NCI-H1930 (cell line): Measurements from ENCODE around the gene SCAND1.
"Not testable (repeated sequence)": the region's sequence is repeated elsewhere in the genome, so short reads cannot be mapped to it uniquely, and the experiment has no call there.

ENCODE experiments used
- DNase-seq, 2 experiments: peaks; one replicate each; lab custom pipeline; 2025; lab: John Stamatoyannopoulos, UW

The SCAND1 gene

GRCh38 chr20:35954200-35954906 lies at the start of gene SCAND1:
Gene SCAND1, minus strand, starts transcription at chr20:35954502. Its CDS starts 218 bp downstream, at chr20:35954284.
- DNase-seq, result peak; percentile 98 to 100

GRCh38 chr20:36004045-36004444 lies 49.7 kb upstream of the SCAND1 start:
- no peak for DNase-seq

GRCh38 chr20:36002855-36003254 lies 48.6 kb upstream of the SCAND1 start:
- DNase-seq, result no peak

GRCh38 chr20:36001331-36001730 lies 47.0 kb upstream of the SCAND1 start:
- DNase-seq, result not testable (repeated sequence)

DNA sequence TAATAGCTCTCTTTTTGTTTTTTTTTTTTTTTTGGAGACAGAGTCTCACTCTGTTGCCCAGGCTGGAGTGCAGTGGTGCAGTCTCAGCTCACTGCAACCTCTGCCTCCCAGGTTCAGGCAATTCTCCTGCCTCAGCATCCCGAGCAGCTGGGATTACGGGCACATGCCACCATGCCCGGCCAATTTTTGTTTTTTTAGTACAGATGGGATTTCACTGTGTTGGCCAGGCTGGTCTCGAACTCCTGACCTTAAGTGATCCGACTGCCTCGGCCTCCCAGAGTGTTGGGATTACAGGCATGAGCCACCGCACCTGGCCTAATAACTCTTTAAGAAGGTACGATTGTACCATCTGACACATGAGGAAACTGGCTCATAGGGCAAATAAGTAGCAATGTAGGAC lies 42.2 kb upstream of the SCAND1 start:
- DNase-seq, result not testable (repeated sequence)

- peak; percentile 72 to 85 for DNase-seq
These were observed 40.7 kb upstream of the SCAND1 start for GRCh38 chr20:35994994-35995453.

DNA sequence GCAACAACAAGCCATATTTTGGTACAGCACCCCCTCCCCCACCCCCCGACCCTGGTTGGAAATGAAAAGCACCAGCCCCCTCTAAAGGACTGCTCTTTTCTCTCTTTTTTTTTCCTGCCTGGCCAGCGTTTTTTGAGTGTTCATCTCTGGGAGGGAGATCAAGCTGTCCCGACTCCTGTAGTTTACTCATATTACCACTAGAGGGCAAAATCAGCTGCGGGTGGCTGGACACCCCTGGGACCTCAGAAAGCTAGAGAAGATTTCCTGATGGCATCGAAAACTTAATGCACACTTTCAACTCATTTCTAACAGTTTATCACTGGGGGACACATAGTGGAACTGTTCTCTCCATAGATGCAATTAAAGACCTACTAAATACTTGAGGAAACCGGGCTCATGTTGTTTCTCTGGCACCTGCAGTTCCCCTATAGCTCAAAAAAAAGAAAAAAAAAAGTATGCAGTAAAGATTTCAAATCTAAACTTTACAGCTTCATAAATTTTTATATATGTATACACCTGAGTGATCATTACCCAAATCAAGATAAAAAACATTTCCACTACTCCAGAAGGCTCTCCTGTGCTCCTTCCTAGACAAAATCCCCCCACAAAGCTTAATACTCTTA lies 38.5 kb upstream of the SCAND1 start:
- DNase-seq, result peak; percentile 50 to 75

DNA sequence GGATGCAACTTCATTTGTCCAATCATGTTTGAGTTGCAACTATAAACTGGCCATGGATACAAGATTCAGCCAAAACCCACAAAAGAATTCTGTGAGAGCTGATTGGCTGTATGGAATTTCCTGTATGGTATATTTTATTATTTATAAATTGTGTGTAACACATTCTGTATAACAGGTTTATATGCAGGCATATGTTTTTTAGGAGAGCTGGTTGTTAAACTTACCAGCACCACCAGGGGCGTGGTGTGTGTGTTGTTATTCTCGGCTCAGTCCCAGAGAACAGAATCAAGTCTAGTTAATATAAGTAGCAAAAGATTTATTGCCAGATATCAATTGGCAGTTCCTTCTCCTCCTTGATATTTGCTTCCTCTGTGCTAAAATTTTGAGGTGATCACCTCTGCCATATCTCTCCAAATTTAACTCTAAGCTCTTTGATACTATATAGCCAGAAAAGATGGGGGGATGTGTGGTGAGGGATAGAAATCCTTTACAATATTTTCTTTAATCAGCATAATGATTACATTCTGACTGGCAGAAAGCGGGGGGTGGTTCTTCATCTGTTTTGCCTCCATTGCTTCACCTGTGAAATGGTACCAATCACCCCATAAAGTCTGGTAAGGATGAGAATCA lies 37.0 kb upstream of the SCAND1 start:
- no peak for DNase-seq

DNA sequence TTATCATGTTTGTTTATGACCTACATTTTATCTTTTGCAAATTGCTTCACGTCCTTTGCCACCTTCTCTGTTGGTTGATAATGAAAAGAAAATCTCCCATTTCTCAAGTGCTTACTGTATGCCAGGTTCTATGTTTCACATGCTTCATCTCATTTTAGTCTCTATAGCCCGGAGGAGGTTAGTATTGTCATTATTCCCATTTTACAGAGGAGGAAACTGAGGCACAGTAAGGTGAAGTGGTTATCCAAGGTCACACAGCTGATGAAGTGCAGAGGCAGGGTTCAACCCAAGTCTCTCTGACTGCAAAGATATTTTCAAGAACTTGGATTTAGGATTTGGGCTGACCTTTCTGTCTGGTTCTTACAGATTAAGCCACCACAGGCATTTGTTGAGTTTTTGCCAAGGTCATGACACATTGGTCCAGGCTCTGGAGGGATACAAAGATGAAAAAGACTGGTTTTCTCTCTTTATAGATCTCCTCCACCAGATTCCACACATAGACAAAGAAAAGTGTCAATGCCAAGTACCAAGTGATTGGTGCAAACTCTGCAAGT lies 34.7 kb upstream of the SCAND1 start:
- DNase-seq, result no peak

- no peak for DNase-seq
These were observed 31.5 kb upstream of the SCAND1 start for GRCh38 chr20:35985806-35986205.

DNA sequence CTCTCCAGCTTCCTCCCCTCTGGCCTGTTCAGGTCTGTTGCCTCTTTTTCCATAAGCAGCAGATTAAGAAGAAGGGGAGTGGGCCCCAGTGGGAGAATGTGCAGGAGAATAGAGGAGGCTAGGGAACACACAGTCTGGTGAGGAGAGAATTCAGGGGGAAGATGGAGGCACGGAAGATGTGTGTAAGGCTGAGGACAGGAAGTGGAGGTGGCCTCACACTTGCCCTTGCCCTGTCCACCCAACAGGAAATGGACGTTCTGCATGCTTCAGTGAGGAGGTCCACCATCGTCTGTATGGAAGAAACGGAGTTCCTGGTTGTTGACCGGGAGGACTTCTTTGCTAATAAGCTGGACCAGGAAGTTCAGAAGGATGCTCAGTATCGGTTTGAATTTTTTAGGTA lies 30.1 kb upstream of the SCAND1 start:
- no peak for DNase-seq

- no peak for DNase-seq
These were observed 27.7 kb upstream of the SCAND1 start for GRCh38 chr20:35981969-35982368.

GRCh38 chr20:35979544-35979943 lies 25.2 kb upstream of the SCAND1 start:
- no peak for DNase-seq

GRCh38 chr20:35978041-35978513 lies 23.8 kb upstream of the SCAND1 start:
- no peak for DNase-seq

DNA sequence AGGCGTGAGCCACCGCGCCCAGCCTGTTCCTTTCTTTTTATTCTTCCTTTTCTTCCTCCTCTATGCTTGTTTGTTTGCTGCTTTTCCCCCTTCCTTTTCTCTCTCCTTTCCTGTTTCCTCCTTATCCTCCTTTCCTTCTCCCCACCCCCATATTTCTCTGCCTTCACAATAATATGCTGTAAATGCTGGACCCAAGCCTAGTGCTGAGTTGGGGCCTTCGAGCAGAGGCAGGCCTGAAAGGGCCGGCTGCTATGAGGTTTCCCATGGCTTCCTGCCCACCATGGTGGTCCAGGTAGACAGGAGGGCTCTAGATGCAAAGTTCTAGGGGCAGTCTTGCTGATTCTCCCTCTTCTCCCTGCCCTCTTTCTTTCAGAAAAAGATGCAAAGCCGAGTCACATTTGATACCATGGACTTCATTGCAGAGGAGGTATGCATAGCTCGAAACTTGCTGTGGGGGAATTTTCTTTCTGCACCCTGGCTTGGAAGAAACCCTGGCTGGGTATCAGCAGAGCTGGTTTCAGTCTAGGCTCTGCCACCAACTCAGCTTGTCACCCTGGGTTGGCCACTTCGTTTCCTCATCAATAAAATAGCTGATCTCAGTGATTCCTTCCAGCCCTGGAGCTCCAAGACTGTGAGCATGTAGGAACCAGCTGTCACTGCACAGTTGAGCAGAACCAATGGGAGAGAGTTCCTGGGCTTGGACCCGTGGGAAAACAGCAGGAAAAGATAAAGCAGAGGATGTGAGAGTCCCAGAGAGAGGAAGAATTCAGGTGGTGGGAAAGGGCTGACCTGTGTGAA lies 21.5 kb upstream of the SCAND1 start:
- DNase-seq, result no peak

DNA sequence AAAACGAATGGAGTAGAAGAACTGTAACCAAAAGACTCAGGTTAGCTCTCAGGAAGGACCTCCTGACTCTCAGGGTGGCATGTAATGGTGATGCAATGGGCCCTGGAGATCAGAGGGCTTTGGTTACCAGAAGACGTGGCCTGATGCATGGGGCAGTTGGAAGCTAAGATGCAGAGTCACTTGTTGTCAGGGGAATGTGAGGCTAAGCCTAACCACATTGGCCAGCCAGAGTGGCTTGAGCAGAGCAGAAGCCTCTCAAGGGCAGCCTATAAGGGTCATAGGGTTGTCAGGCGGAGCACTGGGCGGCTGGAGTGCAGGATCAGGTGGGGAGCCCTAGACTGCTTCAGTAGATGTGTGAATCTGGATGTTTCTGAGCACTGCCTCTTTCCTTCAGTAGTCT lies 20.0 kb upstream of the SCAND1 start:
- no peak for DNase-seq

GRCh38 chr20:35972462-35972861 lies 18.2 kb upstream of the SCAND1 start:
- DNase-seq, result no peak

DNA sequence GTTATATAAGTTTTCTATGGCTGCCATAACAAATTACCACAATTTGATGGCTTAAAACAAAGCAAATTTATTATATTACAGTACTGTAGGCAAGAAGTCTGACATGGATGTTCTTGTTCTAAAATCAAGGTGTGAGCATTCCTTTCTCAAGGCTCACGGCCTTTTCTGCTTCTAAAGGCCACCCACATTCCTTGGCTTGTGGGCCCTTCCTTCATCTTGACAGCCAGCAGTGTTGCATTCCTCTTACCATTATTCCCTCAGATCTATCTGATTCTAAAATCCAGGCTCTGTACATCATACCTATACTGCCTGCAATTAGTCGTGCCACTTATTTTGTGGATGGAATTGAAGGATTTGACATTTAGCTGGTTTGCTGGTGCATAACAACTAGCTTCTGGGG lies 17.7 kb upstream of the SCAND1 start:
- DNase-seq, result no peak

GRCh38 chr20:35968930-35969329 lies 14.6 kb upstream of the SCAND1 start:
- DNase-seq, result no peak

- DNase-seq, result no peak
These were observed 13.8 kb upstream of the SCAND1 start, which contains the start of gene CNBD2 for GRCh38 chr20:35967979-35968640. Gene CNBD2, plus strand, starts transcription at chr20:35968590. Its CDS starts 173 bp downstream, at chr20:35968763.

- no peak for DNase-seq
These were observed 9.6 kb upstream of the SCAND1 start for GRCh38 chr20:35963878-35964277.
